ENCODE data around the gene LRRN4.

DNA sequence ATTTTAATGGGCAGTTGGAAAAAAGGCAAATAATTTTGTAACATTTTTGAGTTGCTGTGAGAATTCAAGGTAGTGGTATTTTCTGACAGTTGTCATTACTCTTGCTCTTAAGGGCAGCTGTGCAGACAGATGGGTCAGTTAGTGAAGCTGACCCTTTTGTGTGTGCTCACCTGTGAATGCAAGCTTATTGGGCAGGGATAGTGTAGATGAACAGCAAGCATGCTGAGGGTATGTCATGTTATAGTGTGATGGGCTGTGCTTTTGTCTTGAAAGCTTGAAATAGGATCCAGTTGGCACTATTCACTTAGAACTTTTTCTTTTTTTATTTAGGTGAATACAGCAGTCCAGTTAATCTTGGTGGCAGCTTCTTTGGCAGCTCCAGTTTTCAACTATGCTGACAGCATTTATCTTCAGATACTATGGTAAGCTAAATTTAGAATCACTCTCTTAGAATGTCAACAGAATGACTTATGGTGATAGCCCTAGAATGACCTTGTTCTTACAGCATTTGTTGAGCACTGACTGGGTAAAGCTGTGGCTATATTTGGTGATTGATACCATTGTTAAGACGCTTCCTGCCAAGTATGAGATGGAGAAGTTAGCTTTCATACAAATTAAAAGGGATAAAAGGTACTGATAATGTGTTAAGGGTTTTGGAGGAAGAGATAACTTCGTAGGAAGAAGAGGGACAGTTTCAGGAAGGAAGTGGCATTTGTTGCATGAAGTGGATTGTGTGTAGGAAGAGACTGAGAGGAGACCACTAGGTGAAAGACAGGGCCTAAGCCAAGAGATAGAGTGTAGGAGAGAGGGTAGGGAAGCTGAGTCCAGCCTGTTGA, 19.5 kb downstream of the LRRN4 start:
- TF ChIP-seq, protein P1, sequence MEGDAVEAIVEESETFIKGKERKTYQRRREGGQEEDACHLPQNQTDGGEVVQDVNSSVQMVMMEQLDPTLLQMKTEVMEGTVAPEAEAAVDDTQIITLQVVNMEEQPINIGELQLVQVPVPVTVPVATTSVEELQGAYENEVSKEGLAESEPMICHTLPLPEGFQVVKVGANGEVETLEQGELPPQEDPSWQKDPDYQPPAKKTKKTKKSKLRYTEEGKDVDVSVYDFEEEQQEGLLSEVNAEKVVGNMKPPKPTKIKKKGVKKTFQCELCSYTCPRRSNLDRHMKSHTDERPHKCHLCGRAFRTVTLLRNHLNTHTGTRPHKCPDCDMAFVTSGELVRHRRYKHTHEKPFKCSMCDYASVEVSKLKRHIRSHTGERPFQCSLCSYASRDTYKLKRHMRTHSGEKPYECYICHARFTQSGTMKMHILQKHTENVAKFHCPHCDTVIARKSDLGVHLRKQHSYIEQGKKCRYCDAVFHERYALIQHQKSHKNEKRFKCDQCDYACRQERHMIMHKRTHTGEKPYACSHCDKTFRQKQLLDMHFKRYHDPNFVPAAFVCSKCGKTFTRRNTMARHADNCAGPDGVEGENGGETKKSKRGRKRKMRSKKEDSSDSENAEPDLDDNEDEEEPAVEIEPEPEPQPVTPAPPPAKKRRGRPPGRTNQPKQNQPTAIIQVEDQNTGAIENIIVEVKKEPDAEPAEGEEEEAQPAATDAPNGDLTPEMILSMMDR (IDR thresholded peaks at IDR 0.05; ENCODE audit: low read depth, low read length): no peak
- TF ChIP-seq EZH2phosphoT487 (IDR thresholded peaks at IDR 0.05; ENCODE audit: low read depth): no peak
